ENCODE results near the gene DRAXIN. TPM values are rescaled to one million over a fixed set of nuclear protein-coding genes. Genes with fewer than 3 reads are reported as not detected.
A peak's percentile ranks its signal among the peaks of the same experiment; 100 is the strongest.

DRAXIN gene
- polyA plus RNA-seq, 3 donors from 2014 or later, result 0.29 to 0.94 (median 0.58) TPM

GRCh38 chr1:11650331-11650991, 41.0 kb upstream of the DRAXIN start:
- peak overlapping the region; percentile 68 to 85 (median 80) for H3K27ac Mint-ChIP-seq
- peaks cover 31 to 35% of the 10 kb centered on the region in 2 donors for H3K4me1 Mint-ChIP-seq
- no peaks in the 10 kb centered on the region for H3K36me3 Mint-ChIP-seq
- no peaks in the 10 kb centered on the region for H3K9me3 Mint-ChIP-seq
- H3K4me3 Mint-ChIP-seq, result peak overlapping the region; percentile 72 to 90 (median 76)
- DNase-seq, result peak; percentile 89 to 93 (median 91)
- peaks cover 0 to 10% (median 6%) of the 10 kb centered on the region in 3 donors for H3K27me3 Mint-ChIP-seq (ENCODE audit: low read depth in 3 of 3)

- Mint-ChIP-seq H3K27me3 (ENCODE audit: low read depth in 3 of 3) (peaks cover 0 to 10% (median 7%) of the 10 kb centered on the region in 3 donors), H3K4me1 (peaks cover 36 to 39% of the 10 kb centered on the region in 2 donors), H3K27ac (peak overlapping the region; percentile 42 to 81 (median 76)), H3K9me3 (no peaks in the 10 kb centered on the region), H3K36me3 (no peaks in the 10 kb centered on the region), H3K4me3 (peak overlapping the region; percentile 72 to 90 (median 76))
- no peak for DNase-seq
Observed at GRCh38 chr1:11651017-11651416, 40.5 kb upstream of the DRAXIN start.

GRCh38 chr1:11652203-11652780, 39.2 kb upstream of the DRAXIN start:
- H3K4me3 Mint-ChIP-seq, result peak overlapping the region in 4 of 5 donors; percentile 2 to 56 (median 36)
- H3K27ac Mint-ChIP-seq, result peak overlapping the region in 2 of 6 donors; percentile 38 to 45
- peaks cover 37 to 40% of the 10 kb centered on the region in 2 donors for H3K4me1 Mint-ChIP-seq
- no peak for DNase-seq
- peaks cover 0 to 7% (median 6%) of the 10 kb centered on the region in 3 donors for H3K27me3 Mint-ChIP-seq (ENCODE audit: low read depth in 3 of 3)
- no peaks in the 10 kb centered on the region for H3K36me3 Mint-ChIP-seq
- no peaks in the 10 kb centered on the region for H3K9me3 Mint-ChIP-seq

GRCh38 chr1:11653101-11653860, 38.2 kb upstream of the DRAXIN start:
- Mint-ChIP-seq H3K27ac (peak overlapping the region in 2 of 6 donors; percentile 27 to 49), H3K4me1 (peaks cover 37 to 40% of the 10 kb centered on the region in 2 donors), H3K9me3 (no peaks in the 10 kb centered on the region), H3K36me3 (no peaks in the 10 kb centered on the region), H3K4me3 (peak overlapping the region in 4 of 5 donors; percentile 35 to 59 (median 55)), H3K27me3 (ENCODE audit: low read depth in 3 of 3) (peaks cover 0 to 7% (median 6%) of the 10 kb centered on the region in 3 donors)
- DNase-seq, result no peak

GRCh38 chr1:11653861-11654136, 37.7 kb upstream of the DRAXIN start:
- Mint-ChIP-seq H3K9me3 (no peaks in the 10 kb centered on the region), H3K27me3 (ENCODE audit: low read depth in 3 of 3) (peaks cover 0 to 7% (median 6%) of the 10 kb centered on the region in 3 donors), H3K4me1 (peaks cover 37% of the 10 kb centered on the region in 2 donors), H3K27ac (peak overlapping the region in 1 of 6 donors; percentile 67), H3K36me3 (no peaks in the 10 kb centered on the region), H3K4me3 (peak overlapping the region; percentile 53 to 66 (median 59))
- no peak for DNase-seq

- no peaks in the 10 kb centered on the region for H3K36me3 Mint-ChIP-seq
Observed at GRCh38 chr1:11654137-11654938, 37.2 kb upstream of the DRAXIN start, which contains the start of the genes FBXO2 and FBXO44. FBXO2 (minus strand) TSS chr1:11654429; CDS start chr1:11654340, 89 bp downstream. FBXO44 (plus strand) TSS chr1:11654877; CDS start chr1:11655836, 959 bp downstream.

GRCh38 chr1:11654939-11655808, 36.3 kb upstream of the DRAXIN start:
- Mint-ChIP-seq H3K27ac (peak overlapping the region in 1 of 6 donors; percentile 40), H3K4me1 (peaks cover 24 to 27% of the 10 kb centered on the region in 2 donors)

More at GRCh38 chr1:11654137-11654938, 37.2 kb upstream of the DRAXIN start, which contains the start of the genes FBXO2 and FBXO44:
- Mint-ChIP-seq H3K27ac (peak within 1 kb of the TSS in 2 of 6 donors; percentile 40 to 67), H3K4me3 (peak within 1 kb of the TSS; percentile 78 to 79 (median 78)), H3K9me3 (no peaks in the 10 kb centered on the region), H3K4me1 (peaks cover 32 to 35% of the 10 kb centered on the region in 2 donors), H3K27me3 (ENCODE audit: low read depth in 3 of 3) (peaks cover 0 to 7% (median 6%) of the 10 kb centered on the region in 3 donors)
- peak; percentile 46 to 58 (median 47) for DNase-seq

GRCh38 chr1:11657654-11658053, 33.9 kb upstream of the DRAXIN start:
- no peak for DNase-seq
- no peak overlapping the region for H3K4me3 Mint-ChIP-seq
- peaks cover 0 to 8% (median 5%) of the 10 kb centered on the region in 3 donors for H3K36me3 Mint-ChIP-seq
- no peaks in the 10 kb centered on the region for H3K9me3 Mint-ChIP-seq
- H3K4me1 Mint-ChIP-seq, result peaks cover 9 to 11% of the 10 kb centered on the region in 2 donors
- H3K27ac Mint-ChIP-seq, result no peak overlapping the region
- H3K27me3 Mint-ChIP-seq (ENCODE audit: low read depth in 3 of 3), result peaks cover 0 to 6% (median 0%) of the 10 kb centered on the region in 3 donors

More at GRCh38 chr1:11654939-11655808, 36.3 kb upstream of the DRAXIN start:
- Mint-ChIP-seq H3K4me3 (peak overlapping the region; percentile 78 to 79 (median 78)), H3K9me3 (no peaks in the 10 kb centered on the region), H3K27me3 (ENCODE audit: low read depth in 3 of 3) (peaks cover 0 to 7% (median 4%) of the 10 kb centered on the region in 3 donors), H3K36me3 (peaks cover 0 to 4% (median 0%) of the 10 kb centered on the region in 3 donors)
- no peak for DNase-seq

- no peaks in the 10 kb centered on the region for H3K9me3 Mint-ChIP-seq
- H3K4me3 Mint-ChIP-seq, result no peak overlapping the region
- H3K4me1 Mint-ChIP-seq, result peaks cover 9 to 14% of the 10 kb centered on the region in 2 donors
- peaks cover 0 to 8% (median 5%) of the 10 kb centered on the region in 3 donors for H3K36me3 Mint-ChIP-seq
- no peak overlapping the region for H3K27ac Mint-ChIP-seq
- no peak for DNase-seq
- peaks cover 0 to 5% (median 0%) of the 10 kb centered on the region in 3 donors for H3K27me3 Mint-ChIP-seq (ENCODE audit: low read depth in 3 of 3)
Observed at GRCh38 chr1:11658542-11658941, 33.0 kb upstream of the DRAXIN start.

- no peak overlapping the region for H3K4me3 Mint-ChIP-seq
- H3K27me3 Mint-ChIP-seq (ENCODE audit: low read depth in 3 of 3), result peaks cover 0 to 8% (median 0%) of the 10 kb centered on the region in 3 donors
- peaks cover 0 to 8% (median 5%) of the 10 kb centered on the region in 3 donors for H3K36me3 Mint-ChIP-seq
- no peaks in the 10 kb centered on the region for H3K9me3 Mint-ChIP-seq
- no peak for DNase-seq
- H3K27ac Mint-ChIP-seq, result no peak overlapping the region
- peaks cover 9 to 17% of the 10 kb centered on the region in 2 donors for H3K4me1 Mint-ChIP-seq
Observed at GRCh38 chr1:11659748-11660147, 31.8 kb upstream of the DRAXIN start.

GRCh38 chr1:11661103-11661502, 30.4 kb upstream of the DRAXIN start:
- Mint-ChIP-seq H3K4me1 (peaks cover 0 to 16% of the 10 kb centered on the region in 2 donors), H3K27ac (no peak overlapping the region), H3K9me3 (no peaks in the 10 kb centered on the region), H3K27me3 (ENCODE audit: low read depth in 3 of 3) (peaks cover 2 to 9% (median 5%) of the 10 kb centered on the region in 3 donors), H3K36me3 (peaks cover 0 to 8% (median 5%) of the 10 kb centered on the region in 3 donors), H3K4me3 (no peak overlapping the region)
- DNase-seq, result no peak
